SK-N-SH treated with all-trans-retinoic acid at 6 μM for 48 hours (cell line): ENCODE results near the gene KATNIP.

Experiments
- ARNTL ChIP-seq: fragments of 450-650 bp; formaldehyde crosslinking; IDR thresholded peaks from 2 replicates; pipeline ENCODE4 v1.5.0; 2020; ENCODE audit warnings: low read depth, mild to moderate bottlenecking, moderate library complexity, borderline replicate concordance
- BACH2 ChIP-seq: fragments of 250-450 bp; sonication (Bioruptor Pico); IDR thresholded peaks from 2 replicates; pipeline ENCODE4 v1.9.0; 2021; ENCODE audit warnings: mild to moderate bottlenecking, borderline replicate concordance
- PATZ1 ChIP-seq: fragments of 250-450 bp; sonication (Bioruptor Pico); IDR thresholded peaks from 2 replicates; pipeline ENCODE4 v1.8.0; 2020; ENCODE audit warnings: mild to moderate bottlenecking, moderate library complexity, borderline replicate concordance
- PPARA ChIP-seq: fragments of 250-450 bp; sonication (Bioruptor Pico); IDR thresholded peaks from 2 replicates; pipeline ENCODE4 v1.5.0; 2020; ENCODE audit warnings: mild to moderate bottlenecking, borderline replicate concordance
- ZNF565 ChIP-seq: fragments of 450-650 bp; formaldehyde crosslinking; conservative IDR thresholded peaks from 2 replicates; pipeline ENCODE4 v1.5.0; 2020; ENCODE audit warnings: low read depth, mild to moderate bottlenecking, moderate library complexity
- ZNF8 ChIP-seq: fragments of 450-650 bp; formaldehyde crosslinking; IDR thresholded peaks from 2 replicates; pipeline ENCODE4 v1.5.0; 2020; ENCODE audit warnings: mild to moderate bottlenecking, moderate library complexity

GRCh38 chr16:27595993-27596392, 46.0 kb downstream of the KATNIP start:
- TF ChIP-seq PATZ1 (CRISPR knock-in tag) = no peak
- no peak for TF ChIP-seq ARNTL (CRISPR knock-in tag)
- no peak for TF ChIP-seq ZNF565
- TF ChIP-seq ZNF8 = no peak
- TF ChIP-seq BACH2 (CRISPR knock-in tag) = no peak
- no peak for TF ChIP-seq PPARA
